Measurements from ENCODE around the gene FOXP2.

DNA sequence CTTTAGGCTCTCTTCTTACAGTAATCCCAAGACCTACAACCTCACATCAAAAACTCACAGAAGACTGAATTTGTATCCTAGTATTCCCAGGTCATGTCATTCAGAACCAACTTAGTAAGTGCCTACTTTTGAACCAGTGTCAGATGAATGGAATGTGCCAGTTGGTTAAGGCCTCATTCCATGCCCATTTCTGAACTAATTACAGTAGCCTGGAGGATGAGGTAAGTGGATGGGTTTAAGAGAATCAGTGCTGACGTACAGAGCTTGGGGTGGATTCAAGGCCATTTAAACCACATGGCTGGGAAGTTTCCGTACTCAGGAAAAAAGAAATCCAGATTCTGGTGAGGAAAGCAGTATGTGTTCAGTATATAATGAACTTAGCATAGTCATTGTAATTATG is 21.9 kb upstream of the FOXP2 start:
- TF ChIP-seq, protein P1, sequence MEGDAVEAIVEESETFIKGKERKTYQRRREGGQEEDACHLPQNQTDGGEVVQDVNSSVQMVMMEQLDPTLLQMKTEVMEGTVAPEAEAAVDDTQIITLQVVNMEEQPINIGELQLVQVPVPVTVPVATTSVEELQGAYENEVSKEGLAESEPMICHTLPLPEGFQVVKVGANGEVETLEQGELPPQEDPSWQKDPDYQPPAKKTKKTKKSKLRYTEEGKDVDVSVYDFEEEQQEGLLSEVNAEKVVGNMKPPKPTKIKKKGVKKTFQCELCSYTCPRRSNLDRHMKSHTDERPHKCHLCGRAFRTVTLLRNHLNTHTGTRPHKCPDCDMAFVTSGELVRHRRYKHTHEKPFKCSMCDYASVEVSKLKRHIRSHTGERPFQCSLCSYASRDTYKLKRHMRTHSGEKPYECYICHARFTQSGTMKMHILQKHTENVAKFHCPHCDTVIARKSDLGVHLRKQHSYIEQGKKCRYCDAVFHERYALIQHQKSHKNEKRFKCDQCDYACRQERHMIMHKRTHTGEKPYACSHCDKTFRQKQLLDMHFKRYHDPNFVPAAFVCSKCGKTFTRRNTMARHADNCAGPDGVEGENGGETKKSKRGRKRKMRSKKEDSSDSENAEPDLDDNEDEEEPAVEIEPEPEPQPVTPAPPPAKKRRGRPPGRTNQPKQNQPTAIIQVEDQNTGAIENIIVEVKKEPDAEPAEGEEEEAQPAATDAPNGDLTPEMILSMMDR (conservative IDR thresholded peaks at IDR 0.05; ENCODE audit: low read depth, low read length) = no peak
- TF ChIP-seq EZH2 (IDR thresholded peaks at IDR 0.05; ENCODE audit: low read length, unreplicated experiment) = no peak
